Measurements from ENCODE around the gene TLR10.
"Not testable (repeated sequence)": the region's sequence is repeated elsewhere in the genome, so short reads cannot be mapped to it uniquely, and the experiment has no call there.

The TLR10 gene

GRCh38 chr4:38800366-38800765 lies 17.6 kb upstream of the TLR10 start:
- no peak for DNase-seq

GRCh38 chr4:38795087-38795486 lies 12.3 kb upstream of the TLR10 start:
- no peak for DNase-seq

GRCh38 chr4:38794051-38794450 lies 11.3 kb upstream of the TLR10 start:
- no peak for DNase-seq

GRCh38 chr4:38791010-38791409 lies 8.2 kb upstream of the TLR10 start:
- DNase-seq, result no peak

GRCh38 chr4:38788317-38788716 lies 5.5 kb upstream of the TLR10 start:
- no peak for DNase-seq

GRCh38 chr4:38787693-38788092 lies 4.9 kb upstream of the TLR10 start:
- no peak for DNase-seq

GRCh38 chr4:38785901-38786402 lies 3.2 kb upstream of the TLR10 start:
- no peak for DNase-seq

- DNase-seq, result no peak
These were observed 2.4 kb upstream of the TLR10 start for GRCh38 chr4:38785041-38785790.

- DNase-seq, result no peak
These were observed 1.4 kb upstream of the TLR10 start for GRCh38 chr4:38784141-38784540.

- no peak for DNase-seq
These were observed 295 bp upstream of the TLR10 start for GRCh38 chr4:38783109-38783460.

GRCh38 chr4:38781854-38782261 lies 932 bp downstream of the TLR10 start:
- DNase-seq, result no peak

- DNase-seq, result no peak
These were observed 1.8 kb downstream of the TLR10 start for GRCh38 chr4:38780833-38781484.

GRCh38 chr4:38779790-38780189 lies 3.0 kb downstream of the TLR10 start:
- DNase-seq, result no peak

GRCh38 chr4:38777925-38778324 lies 4.9 kb downstream of the TLR10 start:
- not testable (repeated sequence) for DNase-seq

- no peak for DNase-seq
These were observed 7.5 kb downstream of the TLR10 start for GRCh38 chr4:38775326-38775725.

GRCh38 chr4:38774181-38774955 lies 8.4 kb downstream of the TLR10 start:
- DNase-seq, result no peak

GRCh38 chr4:38770281-38770680 lies 12.5 kb downstream of the TLR10 start:
- DNase-seq, result not testable (repeated sequence)

- no peak for DNase-seq
These were observed 12.9 kb downstream of the TLR10 start for GRCh38 chr4:38769857-38770256.

GRCh38 chr4:38769441-38769840 lies 13.3 kb downstream of the TLR10 start:
- no peak for DNase-seq

- DNase-seq, result no peak
These were observed 13.8 kb downstream of the TLR10 start for GRCh38 chr4:38768968-38769394.

GRCh38 chr4:38766940-38767339 lies 15.8 kb downstream of the TLR10 start:
- not testable (repeated sequence) for DNase-seq

- DNase-seq, result no peak
These were observed 17.4 kb downstream of the TLR10 start for GRCh38 chr4:38765382-38765781.

GRCh38 chr4:38764277-38764676 lies 18.5 kb downstream of the TLR10 start:
- DNase-seq, result no peak

GRCh38 chr4:38762560-38762959 lies 20.2 kb downstream of the TLR10 start:
- DNase-seq, result no peak

Measured in NCI-H1436 (cell line).